ENCODE results near the gene DPP7. TPM values are rescaled to one million over a fixed set of nuclear protein-coding genes. Genes with fewer than 3 reads are reported as not detected.

The DPP7 gene
- total RNA-seq, 1 experiment from 2014 or later = 291 TPM

DNA sequence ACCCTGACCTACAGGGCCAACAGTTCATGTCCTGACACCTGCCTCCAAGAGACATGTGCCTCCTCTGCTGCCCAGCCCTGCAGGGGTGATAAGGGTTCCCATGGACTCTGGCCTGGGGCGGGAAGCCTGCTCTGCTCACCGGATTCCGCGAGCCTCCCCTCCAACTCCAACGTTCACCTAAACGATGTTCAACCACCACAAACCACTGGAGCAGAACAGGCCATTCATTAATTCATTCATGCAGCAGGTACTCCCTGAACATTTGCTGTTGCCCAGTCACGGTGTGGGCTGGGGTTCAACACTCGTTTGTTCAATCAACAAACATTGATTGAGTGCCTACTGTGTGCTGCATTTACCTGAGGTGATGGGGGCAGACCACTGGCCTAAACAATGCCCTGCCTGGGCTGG, 40.5 kb downstream of the DPP7 start:
- no TSS peak for BruUV-seq (replicated peaks)

More for the DNA sequence above, 40.5 kb downstream of the DPP7 start:
- intact Hi-C loops (cut with micrococcal nuclease) = no loop called here
- no peak overlapping the region for H3K4me3 ChIP-seq (replicated peaks in 1 of 2; ENCODE audit: low read depth in 1 of 2, low read length in 2 of 2)
- no peaks in the 10 kb centered on the region for H3K9me2 ChIP-seq (ENCODE audit: insufficient read depth)
- no peak overlapping the region for H3K27ac ChIP-seq (ENCODE audit: low read depth, low read length)
- ChIA-PET CTCF (no interaction called here), POLR2A (no interaction called here), RAD21 (ENCODE audit: low non-redundant PET in 1 of 2, low total read pairs in 2 of 2, uncharacterized antibody in 2 of 2, unreplicated experiment in 2 of 2) (no interaction called here)
- H3K9me3 ChIP-seq (ENCODE audit: control insufficient read depth in 1 of 2, insufficient read depth in 1 of 2, low read depth in 1 of 2, low read length in 2 of 2) = no peaks in the 10 kb centered on the region
- TF ChIP-seq, protein P1, sequence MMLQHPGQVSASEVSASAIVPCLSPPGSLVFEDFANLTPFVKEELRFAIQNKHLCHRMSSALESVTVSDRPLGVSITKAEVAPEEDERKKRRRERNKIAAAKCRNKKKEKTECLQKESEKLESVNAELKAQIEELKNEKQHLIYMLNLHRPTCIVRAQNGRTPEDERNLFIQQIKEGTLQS (IDR thresholded peaks at IDR 0.05) = no peak
- TF ChIP-seq SIN3A (IDR thresholded peaks at IDR 0.05; ENCODE audit: low read depth) = no peak
- no peak for TF ChIP-seq RAD21 (IDR thresholded peaks at IDR 0.05; ENCODE audit: low read depth)
- TF ChIP-seq ZNF274 (IDR thresholded peaks at IDR 0.05; ENCODE audit: low read depth, low read length) = no peak
- no peak for TF ChIP-seq POLR2AphosphoS5 (IDR thresholded peaks at IDR 0.05; ENCODE audit: low read depth, low read length)
- no peak for TF ChIP-seq JUND (IDR thresholded peaks at IDR 0.05)
- TF ChIP-seq YY1 (IDR thresholded peaks at IDR 0.05; ENCODE audit: extremely low read depth, insufficient replicate concordance, low read depth, low read length) = no peak
- no peak for TF ChIP-seq SRF (IDR thresholded peaks at IDR 0.05; ENCODE audit: low read depth)
- no peak for TF ChIP-seq EZH2 (IDR thresholded peaks at IDR 0.05)
- TF ChIP-seq, protein P2, sequence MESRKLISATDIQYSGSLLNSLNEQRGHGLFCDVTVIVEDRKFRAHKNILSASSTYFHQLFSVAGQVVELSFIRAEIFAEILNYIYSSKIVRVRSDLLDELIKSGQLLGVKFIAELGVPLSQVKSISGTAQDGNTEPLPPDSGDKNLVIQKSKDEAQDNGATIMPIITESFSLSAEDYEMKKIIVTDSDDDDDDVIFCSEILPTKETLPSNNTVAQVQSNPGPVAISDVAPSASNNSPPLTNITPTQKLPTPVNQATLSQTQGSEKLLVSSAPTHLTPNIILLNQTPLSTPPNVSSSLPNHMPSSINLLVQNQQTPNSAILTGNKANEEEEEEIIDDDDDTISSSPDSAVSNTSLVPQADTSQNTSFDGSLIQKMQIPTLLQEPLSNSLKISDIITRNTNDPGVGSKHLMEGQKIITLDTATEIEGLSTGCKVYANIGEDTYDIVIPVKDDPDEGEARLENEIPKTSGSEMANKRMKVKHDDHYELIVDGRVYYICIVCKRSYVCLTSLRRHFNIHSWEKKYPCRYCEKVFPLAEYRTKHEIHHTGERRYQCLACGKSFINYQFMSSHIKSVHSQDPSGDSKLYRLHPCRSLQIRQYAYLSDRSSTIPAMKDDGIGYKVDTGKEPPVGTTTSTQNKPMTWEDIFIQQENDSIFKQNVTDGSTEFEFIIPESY (IDR thresholded peaks at IDR 0.05; ENCODE audit: extremely low read depth, insufficient replicate concordance, low read length) = no peak
- TF ChIP-seq EGR1 (IDR thresholded peaks at IDR 0.05; ENCODE audit: low read depth) = no peak
- ATAC-seq (no peak), DNase-seq (ENCODE audit: low read depth, low spot score) (no peak)
- no peaks in the 10 kb centered on the region for H4K20me1 ChIP-seq (ENCODE audit: insufficient read depth)
- H3K9ac ChIP-seq (ENCODE audit: low read length) = no peak overlapping the region
- peaks cover 15% of the 10 kb centered on the region for H3K79me2 ChIP-seq (ENCODE audit: insufficient read depth, low read length)
- H2AFZ ChIP-seq (ENCODE audit: low read depth, low read length, poor library complexity, severe bottlenecking) = no peak overlapping the region
- no peaks in the 10 kb centered on the region for H3K27me3 ChIP-seq (ENCODE audit: insufficient read depth, low read length)
- no peak overlapping the region for H3K4me2 ChIP-seq (ENCODE audit: low read length)
- H3K36me3 ChIP-seq (ENCODE audit: control insufficient read depth in 1 of 2, insufficient read depth in 2 of 2, low read length in 2 of 2) = 0 out of 4 replicates have a peak, but pooled peaks cover 0 to 4% of the 10 kb centered on the region in 2 experiments
- H3K4me1 ChIP-seq (ENCODE audit: control insufficient read depth in 1 of 2, insufficient read depth in 2 of 2, low read length in 2 of 2) = peaks cover 20 to 46% of the 10 kb centered on the region in 2 experiments
